Mucosa of descending colon (tissue), 3 donors: ENCODE measurements around the gene JMJD8. TPM values are rescaled to one million over a fixed set of nuclear protein-coding genes. Genes with fewer than 3 reads are reported as not detected.

Experiments
- ATAC-seq: fragments of 200-7000 bp; cut with Tn5 transposase; one replicate; pipeline ENCODE4 v1.9.1; 2020; ENCODE audit warnings: mild to moderate bottlenecking, moderate library complexity
- DNase-seq, 3 donors: peaks; one replicate each; pipeline ENCODE4 v3.0.0-alpha.2; 2020
- H3K36me3 ChIP-seq: fragments of 200-600 bp; one replicate; pipeline ENCODE4 v1.8.0; 2021; ENCODE audit warnings: low read depth, mild to moderate bottlenecking
- H3K4me1 ChIP-seq: fragments of 200-600 bp; one replicate; pipeline ENCODE4 v1.8.0; 2021; ENCODE audit warnings: low read depth, mild to moderate bottlenecking
- H3K4me3 ChIP-seq: fragments of 200-600 bp; one replicate; pipeline ENCODE4 v1.8.0; 2021; ENCODE audit warnings: mild to moderate bottlenecking
- H3K9me3 ChIP-seq: fragments of 200-600 bp; one replicate; pipeline ENCODE4 v1.8.0; 2021; ENCODE audit warnings: mild to moderate bottlenecking
- intact Hi-C, 2 donors: fragments of 100-400 bp; cut with DNase I in 1 of 2; cut with micrococcal nuclease in 1 of 2; formaldehyde crosslinking; loops; one replicate each; pipeline versions ENCODE4 v1.11.0 to v1.11.1; 2022; cut with DNase I, micrococcal nuclease
- total RNA-seq, 3 donors: library from RNA; stranded (reverse); fragmentation: NEBNext Ultra II Directional in 2 of 3; extraction: Animal tissue kit (Norgen Biotek cat#: 25700) in 2 of 3; gene quantifications; one replicate each; pipeline versions ENCODE4 v1.2.1 to v1.2.4, GENCODE V29; 2021 to 2023
- TF ChIP-seq, protein P1 (sequence below): fragments of 200-600 bp; IDR thresholded peaks from one replicate; pipeline ENCODE4 v1.8.0; 2022; ENCODE audit warnings: antibody characterized with exemption, mild to moderate bottlenecking
- donor health status: DM: no; HTN: no; CAD: no; lungs with moderate emphysema.
- donor health status: DM: no; HTN: no; CAD: no.
- donor health status: DM: no; HTN: yes; CAD: no.

Gene JMJD8
- total RNA-seq, 3 donors from 2014 or later, result 39.5 to 60.5 (median 46.9) TPM

DNA sequence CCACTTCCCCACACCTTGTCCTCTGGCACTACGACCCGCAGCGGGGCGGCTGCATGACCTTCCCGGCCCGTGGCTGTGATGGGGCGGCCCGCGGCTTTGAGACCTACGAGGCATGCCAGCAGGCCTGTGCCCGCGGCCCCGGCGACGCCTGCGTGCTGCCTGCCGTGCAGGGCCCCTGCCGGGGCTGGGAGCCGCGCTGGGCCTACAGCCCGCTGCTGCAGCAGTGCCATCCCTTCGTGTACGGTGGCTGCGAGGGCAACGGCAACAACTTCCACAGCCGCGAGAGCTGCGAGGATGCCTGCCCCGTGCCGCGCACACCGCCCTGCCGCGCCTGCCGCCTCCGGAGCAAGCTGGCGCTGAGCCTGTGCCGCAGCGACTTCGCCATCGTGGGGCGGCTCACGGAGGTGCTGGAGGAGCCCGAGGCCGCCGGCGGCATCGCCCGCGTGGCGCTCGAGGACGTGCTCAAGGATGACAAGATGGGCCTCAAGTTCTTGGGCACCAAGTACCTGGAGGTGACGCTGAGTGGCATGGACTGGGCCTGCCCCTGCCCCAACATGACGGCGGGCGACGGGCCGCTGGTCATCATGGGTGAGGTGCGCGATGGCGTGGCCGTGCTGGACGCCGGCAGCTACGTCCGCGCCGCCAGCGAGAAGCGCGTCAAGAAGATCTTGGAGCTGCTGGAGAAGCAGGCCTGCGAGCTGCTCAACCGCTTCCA, 50.6 kb downstream of the JMJD8 start:
- TF ChIP-seq, protein P1, sequence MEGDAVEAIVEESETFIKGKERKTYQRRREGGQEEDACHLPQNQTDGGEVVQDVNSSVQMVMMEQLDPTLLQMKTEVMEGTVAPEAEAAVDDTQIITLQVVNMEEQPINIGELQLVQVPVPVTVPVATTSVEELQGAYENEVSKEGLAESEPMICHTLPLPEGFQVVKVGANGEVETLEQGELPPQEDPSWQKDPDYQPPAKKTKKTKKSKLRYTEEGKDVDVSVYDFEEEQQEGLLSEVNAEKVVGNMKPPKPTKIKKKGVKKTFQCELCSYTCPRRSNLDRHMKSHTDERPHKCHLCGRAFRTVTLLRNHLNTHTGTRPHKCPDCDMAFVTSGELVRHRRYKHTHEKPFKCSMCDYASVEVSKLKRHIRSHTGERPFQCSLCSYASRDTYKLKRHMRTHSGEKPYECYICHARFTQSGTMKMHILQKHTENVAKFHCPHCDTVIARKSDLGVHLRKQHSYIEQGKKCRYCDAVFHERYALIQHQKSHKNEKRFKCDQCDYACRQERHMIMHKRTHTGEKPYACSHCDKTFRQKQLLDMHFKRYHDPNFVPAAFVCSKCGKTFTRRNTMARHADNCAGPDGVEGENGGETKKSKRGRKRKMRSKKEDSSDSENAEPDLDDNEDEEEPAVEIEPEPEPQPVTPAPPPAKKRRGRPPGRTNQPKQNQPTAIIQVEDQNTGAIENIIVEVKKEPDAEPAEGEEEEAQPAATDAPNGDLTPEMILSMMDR, result no peak
- intact Hi-C loops, result no loop called here
- DNase-seq (no peak), ATAC-seq (no peak)
- no peak overlapping the region for H3K4me3 ChIP-seq
- no peaks in the 10 kb centered on the region for H3K9me3 ChIP-seq
- no peaks in the 10 kb centered on the region for H3K36me3 ChIP-seq
- H3K4me1 ChIP-seq, result peaks cover 25% of the 10 kb centered on the region

DNA sequence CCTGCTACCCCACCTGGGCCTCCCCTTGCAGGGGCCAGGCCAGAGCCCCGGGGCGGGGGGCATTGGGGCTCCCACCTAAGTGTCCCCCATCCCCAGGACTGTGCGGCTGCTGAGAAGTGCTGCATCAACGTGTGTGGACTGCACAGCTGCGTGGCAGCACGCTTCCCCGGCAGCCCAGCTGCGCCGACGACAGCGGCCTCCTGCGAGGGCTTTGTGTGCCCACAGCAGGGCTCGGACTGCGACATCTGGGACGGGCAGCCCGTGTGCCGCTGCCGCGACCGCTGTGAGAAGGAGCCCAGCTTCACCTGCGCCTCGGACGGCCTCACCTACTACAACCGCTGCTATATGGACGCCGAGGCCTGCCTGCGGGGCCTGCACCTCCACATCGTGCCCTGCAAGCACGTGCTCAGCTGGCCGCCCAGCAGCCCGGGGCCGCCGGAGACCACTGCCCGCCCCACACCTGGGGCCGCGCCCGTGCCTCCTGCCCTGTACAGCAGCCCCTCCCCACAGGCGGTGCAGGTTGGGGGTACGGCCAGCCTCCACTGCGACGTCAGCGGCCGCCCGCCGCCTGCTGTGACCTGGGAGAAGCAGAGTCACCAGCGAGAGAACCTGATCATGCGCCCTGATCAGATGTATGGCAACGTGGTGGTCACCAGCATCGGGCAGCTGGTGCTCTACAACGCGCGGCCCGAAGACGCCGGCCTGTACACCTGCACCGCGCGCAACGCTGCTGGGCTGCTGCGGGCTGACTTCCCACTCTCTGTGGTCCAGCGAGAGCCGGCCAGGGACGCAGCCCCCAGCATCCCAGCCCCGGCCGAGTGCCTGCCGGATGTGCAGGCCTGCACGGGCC, 51.4 kb downstream of the JMJD8 start:
- TF ChIP-seq, protein P1, result no peak

DNA sequence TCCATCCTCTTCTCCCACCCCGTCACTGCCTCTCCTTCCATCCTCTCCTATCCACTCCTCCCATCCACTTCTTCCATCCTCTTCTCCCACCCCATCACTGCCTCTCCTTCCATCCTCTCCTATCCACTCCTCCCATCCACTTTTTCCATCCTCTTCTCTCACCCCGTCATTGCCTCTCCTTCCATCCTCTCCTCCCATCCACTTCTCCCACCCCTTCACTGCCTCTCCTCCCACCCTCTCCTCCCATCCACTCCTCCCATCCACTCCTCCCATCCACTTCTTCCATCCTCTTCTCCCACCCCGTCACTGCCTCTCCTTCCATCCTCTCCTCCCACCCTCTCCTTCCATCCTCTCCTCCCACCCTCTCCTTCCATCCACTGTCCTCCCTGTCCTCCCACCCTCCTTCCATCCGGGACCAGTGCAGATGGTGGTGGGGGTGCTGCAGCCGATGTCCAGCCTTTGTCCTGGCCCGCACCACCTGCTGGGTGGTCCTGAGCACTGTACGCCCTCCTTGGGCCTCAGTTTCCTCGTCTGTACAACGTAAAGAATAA, 52.3 kb downstream of the JMJD8 start:
- intact Hi-C loops, result no loop called here
- ATAC-seq, result no peak
- H3K9me3 ChIP-seq, result no peaks in the 10 kb centered on the region
- DNase-seq, result no peak
- H3K4me1 ChIP-seq, result peaks cover 19% of the 10 kb centered on the region
- H3K36me3 ChIP-seq, result no peaks in the 10 kb centered on the region
- TF ChIP-seq, protein P1, result no peak
- H3K4me3 ChIP-seq, result no peak overlapping the region

More for the DNA sequence above, 51.4 kb downstream of the JMJD8 start:
- H3K4me3 ChIP-seq, result no peak overlapping the region
- intact Hi-C loops, result no loop called here
- H3K9me3 ChIP-seq, result no peaks in the 10 kb centered on the region
- no peaks in the 10 kb centered on the region for H3K36me3 ChIP-seq
- DNase-seq (no peak), ATAC-seq (no peak)
- H3K4me1 ChIP-seq, result peaks cover 24% of the 10 kb centered on the region

Other genes with a start within 250 kb of the JMJD8 start
- 100 to 1,000 TPM in 2 of 3 donors, 10 to 100 TPM in 1; 73.5 to 110 (median 109) TPM for gene CAPN15, start 156.6 kb downstream of the JMJD8 start, total RNA-seq
- gene PRR35, start 123.9 kb downstream of the JMJD8 start, total RNA-seq, result not detected
- under 1 TPM; 0.26 to 0.82 (median 0.36) TPM for gene NHLRC4, start 117.3 kb downstream of the JMJD8 start, total RNA-seq
- 10 to 100 TPM; 37.8 to 39.6 (median 38.4) TPM for gene PIGQ, start 114.4 kb downstream of the JMJD8 start, total RNA-seq
- gene RAB40C, start 94.3 kb downstream of the JMJD8 start, total RNA-seq, result 10 to 100 TPM; 31.2 to 51.0 (median 40.1) TPM
- gene WFIKKN1, start 53.3 kb downstream of the JMJD8 start, total RNA-seq, result 1 to 10 TPM; 1.1 to 2.2 (median 1.6) TPM
- gene METTL26, start 48.0 kb downstream of the JMJD8 start, total RNA-seq, result 10 to 100 TPM; 40.3 to 52.4 (median 50.0) TPM
- gene MCRIP2, start 42.5 kb downstream of the JMJD8 start, total RNA-seq, result 100 to 1,000 TPM in 2 of 3 donors, 10 to 100 TPM in 1; 76.3 to 116 (median 100) TPM
- gene WDR90, start 35.0 kb downstream of the JMJD8 start, total RNA-seq, result 10 to 100 TPM; 35.0 to 54.9 (median 50.2) TPM
- 100 to 1,000 TPM; 124 to 138 (median 127) TPM for gene RHOT2, start 16.2 kb downstream of the JMJD8 start, total RNA-seq
- gene RHBDL1, start 8.7 kb downstream of the JMJD8 start, total RNA-seq, result 1 to 10 TPM; 2.8 to 3.4 (median 3.0) TPM
- 100 to 1,000 TPM in 2 of 3 donors, 10 to 100 TPM in 1; 77.8 to 119 (median 108) TPM for gene STUB1, start 3.9 kb downstream of the JMJD8 start, total RNA-seq
- gene WDR24, start 6.1 kb upstream of the JMJD8 start, total RNA-seq, result 10 to 100 TPM in 2 of 3 donors, 1 to 10 TPM in 1; 9.2 to 13.4 (median 10.5) TPM
- gene FBXL16, start 21.5 kb upstream of the JMJD8 start, total RNA-seq, result 1 to 10 TPM; 1.3 to 2.2 (median 2.1) TPM
- 10 to 100 TPM; 15.8 to 34.5 (median 22.0) TPM for gene METRN, start 30.8 kb upstream of the JMJD8 start, total RNA-seq
- gene ANTKMT, start 36.8 kb upstream of the JMJD8 start, total RNA-seq, result 10 to 100 TPM; 36.2 to 39.9 (median 39.8) TPM
- gene CCDC78, start 42.1 kb upstream of the JMJD8 start, total RNA-seq, result under 1 TPM; 0.47 to 0.96 (median 0.80) TPM
- 1 to 10 TPM; 1.9 to 6.6 (median 3.5) TPM for gene HAGHL, start 42.8 kb upstream of the JMJD8 start, total RNA-seq
- gene CIAO3, start 56.7 kb upstream of the JMJD8 start, total RNA-seq, result 10 to 100 TPM; 37.7 to 48.7 (median 47.6) TPM
- gene MSLN, start 76.4 kb upstream of the JMJD8 start, total RNA-seq, result 1 to 10 TPM; 3.4 to 7.0 (median 4.7) TPM
- 10 to 100 TPM; 19.8 to 20.0 (median 19.8) TPM for gene RPUSD1, start 104.0 kb upstream of the JMJD8 start, total RNA-seq
- 10 to 100 TPM; 11.9 to 32.4 (median 12.3) TPM for gene CHTF18, start 104.3 kb upstream of the JMJD8 start, total RNA-seq
- 1 to 10 TPM in 1 of 3 donors, under 1 TPM in 1, not detected in 1; 0.31 to 1.0 TPM for gene GNG13, start 116.4 kb upstream of the JMJD8 start, total RNA-seq